GM21619 (cell line): ENCODE data around the gene KRT8.
"Not testable (repeated sequence)": the region's sequence is repeated elsewhere in the genome, so short reads cannot be mapped to it uniquely, and the experiment has no call there.

ENCODE experiments used
- ATAC-seq: cut with Tn5 transposase; IDR thresholded peaks from one replicate; pipeline ENCODE4 v1.9.1; 2021; ENCODE audit not compliant: unreplicated experiment

The KRT8 gene

DNA sequence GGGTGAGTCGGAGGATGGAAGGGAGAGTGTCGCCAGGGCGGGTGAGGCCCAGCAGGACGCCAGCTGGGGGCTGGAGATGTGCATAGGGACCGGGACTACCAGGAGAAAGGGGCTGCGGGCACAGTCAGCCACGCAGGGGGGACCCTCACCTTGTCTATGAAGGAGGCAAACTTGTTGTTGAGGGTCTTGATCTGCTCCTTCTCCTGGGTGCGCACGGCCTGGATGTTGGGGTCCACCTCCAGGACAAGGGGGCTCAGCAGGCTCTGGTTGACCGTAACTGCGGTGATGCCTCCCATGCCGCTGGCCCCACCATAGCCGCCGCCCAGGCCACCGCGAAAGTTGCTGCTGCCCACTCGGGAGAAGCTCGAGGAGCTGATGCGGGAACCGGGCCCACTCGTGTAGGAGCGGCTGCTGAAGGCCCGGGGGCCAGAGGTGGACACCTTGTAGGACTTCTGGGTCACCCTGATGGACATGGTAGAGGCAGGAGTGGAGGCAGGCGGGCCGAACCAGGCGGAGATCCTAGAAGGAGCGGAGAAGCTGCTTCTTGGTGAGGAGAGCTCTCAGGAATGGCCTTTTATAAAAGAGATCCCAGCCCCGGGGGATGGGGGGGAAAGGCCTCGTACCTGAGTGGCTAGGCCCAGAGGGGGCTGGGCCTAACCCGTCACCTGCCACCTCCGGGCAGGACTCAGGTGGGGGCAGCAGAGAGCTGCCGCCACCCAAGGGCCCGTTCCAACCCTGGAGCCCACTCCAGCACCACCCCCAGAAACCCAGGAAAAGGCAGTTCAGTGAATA lies at the start of gene KRT8:
TSS of gene KRT8 (minus strand) at position 568 of the 792 bp plus-strand sequence. CDS start at position 473, 95 bp downstream.
- not testable (repeated sequence) for ATAC-seq

DNA sequence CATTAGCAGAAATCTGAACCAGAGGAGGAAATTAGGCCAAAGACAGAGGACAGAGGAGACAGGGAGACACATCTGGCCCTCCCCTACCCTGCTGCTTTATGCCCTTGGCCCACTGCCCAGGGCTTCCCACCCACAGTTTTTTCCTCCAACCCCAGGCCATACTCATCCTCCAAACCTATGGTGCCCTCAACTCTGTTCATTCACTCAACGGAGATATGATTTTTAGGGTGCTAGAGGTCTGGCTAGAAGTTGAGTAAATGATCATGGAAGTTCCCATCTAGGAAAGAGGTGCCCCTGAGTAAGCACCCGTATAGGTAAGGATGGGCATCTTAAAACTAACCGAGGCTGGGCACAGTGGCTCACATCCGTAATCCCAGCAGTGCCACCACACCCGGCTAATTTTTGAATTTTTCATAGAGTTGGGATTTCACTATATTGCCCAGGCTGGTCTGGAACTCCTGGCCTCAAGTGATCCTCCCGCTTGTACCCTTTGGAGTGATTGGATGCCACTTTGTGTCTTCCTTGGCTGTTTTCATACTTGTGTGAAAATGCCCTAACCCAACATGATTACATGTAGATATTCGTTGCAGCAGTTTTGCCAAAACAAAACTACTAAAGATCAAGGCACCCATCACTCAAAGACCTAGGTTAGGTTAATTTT lies 48.4 kb upstream of the KRT8 start:
- ATAC-seq, result no peak

DNA sequence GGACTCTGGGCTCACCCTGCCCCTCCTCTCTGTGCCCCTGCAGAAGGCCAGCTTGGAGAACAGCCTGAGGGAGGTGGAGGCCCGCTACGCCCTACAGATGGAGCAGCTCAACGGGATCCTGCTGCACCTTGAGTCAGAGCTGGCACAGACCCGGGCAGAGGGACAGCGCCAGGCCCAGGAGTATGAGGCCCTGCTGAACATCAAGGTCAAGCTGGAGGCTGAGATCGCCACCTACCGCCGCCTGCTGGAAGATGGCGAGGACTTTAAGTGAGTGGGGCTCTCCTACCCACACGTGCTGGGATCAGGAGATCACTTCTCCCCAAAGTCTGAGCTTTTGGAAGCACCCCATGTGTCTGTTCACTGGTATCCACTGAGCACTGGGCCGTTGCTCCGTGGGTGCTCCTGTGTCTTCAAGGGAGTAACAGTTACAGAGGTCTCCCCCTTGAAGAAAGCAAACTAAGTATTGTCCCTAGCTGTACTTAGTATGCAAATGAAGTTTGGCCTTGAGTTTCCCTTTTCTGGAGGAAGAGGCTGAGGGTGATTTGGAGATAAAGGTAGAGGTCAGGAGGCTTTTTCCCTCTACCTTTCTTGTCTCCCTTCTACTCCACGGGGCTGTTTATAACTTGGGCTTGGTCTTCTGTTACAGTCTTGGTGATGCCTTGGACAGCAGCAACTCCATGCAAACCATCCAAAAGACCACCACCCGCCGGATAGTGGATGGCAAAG lies 47.4 kb upstream of the KRT8 start:
- no peak for ATAC-seq

DNA sequence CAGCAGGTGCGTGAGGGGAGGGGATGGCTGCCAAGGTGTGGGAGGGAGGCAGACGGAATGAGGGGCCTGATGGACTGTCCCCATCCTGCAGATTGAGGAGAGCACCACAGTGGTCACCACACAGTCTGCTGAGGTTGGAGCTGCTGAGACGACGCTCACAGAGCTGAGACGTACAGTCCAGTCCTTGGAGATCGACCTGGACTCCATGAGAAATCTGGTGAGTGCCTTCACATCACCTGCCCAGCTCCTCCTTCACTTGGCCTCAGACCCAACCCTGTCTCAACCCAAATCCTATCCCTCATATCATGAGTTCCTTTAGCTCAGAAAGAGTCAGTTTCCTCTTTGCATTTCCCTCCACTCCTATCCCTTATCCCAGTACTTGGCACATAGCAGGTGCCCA lies 46.8 kb upstream of the KRT8 start:
- ATAC-seq, result no peak

DNA sequence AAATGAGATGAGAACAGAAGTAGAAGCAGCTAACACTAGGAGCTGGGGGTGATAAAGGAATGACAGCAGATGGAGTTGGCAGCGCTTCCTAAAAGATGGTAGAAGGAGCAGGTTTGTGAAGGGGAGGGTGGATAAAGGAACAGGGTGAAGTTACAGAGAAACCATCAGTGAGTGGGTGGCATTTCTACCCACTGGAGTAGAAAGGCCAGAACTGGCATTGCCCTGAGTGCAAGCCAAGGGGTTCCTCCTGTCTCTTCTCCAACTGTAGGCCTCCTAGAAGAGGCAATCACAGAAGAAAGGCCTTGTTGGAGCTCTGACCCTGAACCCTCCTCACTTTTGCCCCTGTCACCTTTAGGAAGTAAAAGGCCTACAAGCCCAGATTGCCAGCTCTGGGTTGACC lies 46.2 kb upstream of the KRT8 start:
- ATAC-seq, result no peak

DNA sequence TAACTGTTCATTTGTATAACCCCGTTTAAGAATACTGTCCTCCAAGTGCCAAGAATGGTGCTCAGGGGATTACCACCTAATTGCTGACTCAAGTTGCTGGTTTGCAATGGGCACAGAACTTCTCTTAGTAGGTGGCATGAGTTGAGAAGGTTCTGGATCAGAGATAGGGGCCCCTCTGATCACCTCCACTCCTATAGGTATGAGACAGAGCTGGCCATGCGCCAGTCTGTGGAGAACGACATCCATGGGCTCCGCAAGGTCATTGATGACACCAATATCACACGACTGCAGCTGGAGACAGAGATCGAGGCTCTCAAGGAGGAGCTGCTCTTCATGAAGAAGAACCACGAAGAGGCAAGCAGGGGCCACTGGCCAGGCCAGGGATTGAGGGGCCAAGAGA lies 45.7 kb upstream of the KRT8 start:
- ATAC-seq, result no peak

DNA sequence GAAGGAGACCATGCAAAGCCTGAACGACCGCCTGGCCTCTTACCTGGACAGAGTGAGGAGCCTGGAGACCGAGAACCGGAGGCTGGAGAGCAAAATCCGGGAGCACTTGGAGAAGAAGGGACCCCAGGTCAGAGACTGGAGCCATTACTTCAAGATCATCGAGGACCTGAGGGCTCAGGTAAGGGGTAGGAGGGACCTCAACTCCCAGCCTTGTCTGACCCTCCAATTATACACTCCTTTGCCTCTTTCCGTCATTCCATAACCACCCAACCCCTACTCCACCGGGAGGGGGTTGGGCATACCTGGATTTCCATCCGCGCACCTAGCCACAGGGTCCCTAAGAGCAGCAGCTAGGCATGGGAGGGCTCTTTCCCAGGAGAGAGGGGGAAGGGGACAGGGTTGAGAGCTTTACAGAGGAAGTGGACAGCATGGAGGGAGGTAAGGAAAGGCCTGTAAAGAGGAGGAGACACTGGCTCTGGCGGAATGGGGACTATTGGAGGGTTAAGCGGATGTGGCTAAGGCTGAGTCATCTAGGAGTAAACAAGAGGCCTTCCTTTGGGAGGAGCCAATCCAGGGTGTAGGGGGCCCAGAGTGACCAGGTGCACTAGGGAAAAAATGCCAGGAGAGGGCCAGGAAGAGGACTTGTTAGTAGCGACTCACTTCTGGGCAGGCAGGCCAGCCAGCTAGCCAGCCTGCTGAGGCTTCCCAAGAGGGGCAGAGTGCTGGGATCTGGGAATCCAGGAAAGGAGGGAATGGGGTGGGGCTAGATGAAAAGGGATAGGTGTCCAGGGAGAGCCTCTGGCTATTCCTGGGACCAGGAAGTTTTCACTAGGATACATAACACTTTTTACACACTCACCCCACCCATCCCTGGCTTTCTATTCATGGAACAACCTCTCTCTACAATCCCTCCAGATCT lies 44.8 kb upstream of the KRT8 start:
- no peak for ATAC-seq

DNA sequence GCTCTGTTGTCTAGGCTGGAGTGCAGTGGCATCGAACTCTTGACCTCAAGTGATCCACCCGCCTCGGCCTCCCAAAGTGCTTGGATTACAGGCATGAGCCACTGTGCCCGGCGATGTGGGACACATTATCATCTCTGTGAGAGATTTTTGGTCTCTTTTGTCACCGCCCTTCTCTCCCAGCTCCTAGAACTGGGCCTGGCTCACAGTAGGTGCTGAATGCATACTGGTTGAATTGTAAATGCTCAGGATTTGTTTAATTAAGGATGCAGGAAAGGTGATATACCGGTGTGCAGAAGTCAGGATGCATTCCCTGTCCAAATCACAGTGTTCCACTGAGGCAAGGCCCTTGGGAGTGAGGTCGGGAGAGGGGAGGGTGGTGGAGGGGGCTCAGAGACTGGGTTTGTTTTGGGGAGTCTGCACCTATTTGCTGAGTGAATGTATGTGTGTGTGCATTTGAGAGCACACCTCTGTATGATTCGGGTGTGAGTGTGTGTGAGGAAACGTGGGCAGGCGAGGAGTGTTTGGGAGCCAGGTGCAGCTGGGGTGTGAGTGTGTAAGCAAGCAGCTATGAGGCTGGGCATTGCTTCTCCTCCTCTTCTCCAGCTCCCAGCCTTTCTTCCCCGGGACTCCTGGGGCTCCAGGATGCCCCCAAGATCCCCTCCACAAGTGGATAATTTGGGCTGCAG lies 43.0 kb upstream of the KRT8 start:
- no peak for ATAC-seq

DNA sequence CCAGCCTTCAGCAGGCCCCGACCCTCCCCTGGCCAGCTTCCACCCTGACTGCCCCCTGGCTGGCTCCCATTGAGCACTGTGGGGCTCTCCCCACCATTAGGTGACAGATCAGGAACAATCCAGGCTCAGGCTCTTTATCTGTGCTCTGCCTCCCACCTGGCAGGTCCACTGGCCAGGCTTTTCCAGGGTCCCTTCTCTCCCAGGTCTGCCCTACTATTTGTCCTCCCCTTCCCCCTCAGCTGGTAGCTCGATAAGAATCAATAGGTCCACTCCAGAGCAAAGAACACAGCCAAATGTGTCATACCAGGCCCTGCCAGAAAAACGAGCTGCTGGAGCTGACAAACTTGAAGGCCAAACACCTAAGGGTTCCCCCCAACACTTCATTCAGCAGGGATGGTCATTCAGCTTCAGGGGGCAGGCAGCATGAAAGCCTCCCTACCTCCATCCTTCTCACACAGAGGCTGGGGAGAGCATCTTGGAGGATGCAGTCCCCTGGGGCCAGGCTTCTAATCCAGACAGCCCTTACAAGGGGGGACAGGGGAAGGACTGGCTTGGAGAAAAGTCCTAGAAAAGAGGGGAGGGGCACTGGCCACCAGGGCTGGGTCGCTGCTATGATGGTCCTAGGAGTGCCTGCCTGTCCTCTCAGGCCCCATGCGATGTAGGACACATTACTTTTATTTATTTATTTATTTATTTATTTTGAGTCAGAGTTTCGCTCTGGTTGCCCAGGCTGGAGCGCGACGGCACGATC lies 42.1 kb upstream of the KRT8 start:
- ATAC-seq, result no peak

DNA sequence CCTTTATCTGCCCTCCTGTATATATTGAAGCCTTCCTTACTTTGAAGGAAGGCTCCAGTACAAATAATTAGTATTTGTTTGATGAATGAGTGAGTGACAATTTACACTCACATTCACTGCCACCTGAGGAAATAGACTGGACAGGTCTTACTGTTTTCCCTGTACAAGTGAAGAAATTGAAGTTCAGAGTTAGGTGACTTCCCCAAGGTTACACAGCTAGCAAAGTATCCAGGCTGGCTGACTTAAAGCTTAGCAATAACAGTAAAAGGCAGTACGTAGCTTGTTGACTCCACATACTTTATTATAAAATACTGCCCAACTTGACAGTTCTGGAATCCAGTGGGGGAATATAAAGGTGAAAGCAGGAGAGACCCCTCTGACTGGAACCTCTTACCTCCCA lies 41.5 kb upstream of the KRT8 start:
- no peak for ATAC-seq

DNA sequence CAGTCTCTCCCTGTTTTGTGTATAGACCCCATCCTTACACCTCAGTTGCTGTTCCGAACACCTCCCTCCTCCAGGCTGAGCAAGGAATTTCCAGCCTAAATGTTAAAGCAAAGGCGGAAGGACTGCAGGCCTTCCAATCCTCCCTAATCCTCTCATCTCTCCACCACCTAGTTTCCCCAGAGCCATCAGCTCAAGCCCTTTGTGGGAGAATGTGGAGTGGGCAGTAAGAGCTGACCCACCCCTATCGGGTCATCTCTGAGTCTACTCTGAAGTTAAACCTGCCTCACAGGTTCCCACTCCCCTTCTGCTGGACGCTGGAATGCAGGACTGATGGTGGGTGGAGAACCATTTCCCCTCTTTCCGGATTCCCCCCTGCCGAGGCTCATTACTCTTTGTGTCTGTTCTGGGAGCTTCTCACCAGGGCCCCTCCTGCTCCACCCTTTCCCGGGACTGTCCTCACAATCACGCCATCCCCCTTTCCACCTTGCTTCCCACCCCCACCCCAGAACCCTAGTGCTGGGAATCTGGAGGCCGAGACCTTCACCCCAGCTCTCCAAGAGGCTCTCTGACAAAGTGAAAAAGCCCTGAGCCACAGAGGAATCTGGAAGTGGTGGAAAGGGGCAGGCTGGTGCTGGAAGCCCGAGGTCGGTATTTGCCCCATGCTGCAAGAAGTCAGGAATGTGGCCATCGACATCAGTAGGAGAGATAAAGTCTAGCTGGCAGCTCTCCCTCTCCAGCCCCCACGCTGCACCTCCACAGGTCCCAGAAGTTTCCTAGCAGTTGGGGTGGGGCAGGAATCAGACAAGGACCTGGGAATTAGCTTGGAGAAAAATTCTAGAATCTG lies 40.7 kb upstream of the KRT8 start:
- ATAC-seq, result no peak

DNA sequence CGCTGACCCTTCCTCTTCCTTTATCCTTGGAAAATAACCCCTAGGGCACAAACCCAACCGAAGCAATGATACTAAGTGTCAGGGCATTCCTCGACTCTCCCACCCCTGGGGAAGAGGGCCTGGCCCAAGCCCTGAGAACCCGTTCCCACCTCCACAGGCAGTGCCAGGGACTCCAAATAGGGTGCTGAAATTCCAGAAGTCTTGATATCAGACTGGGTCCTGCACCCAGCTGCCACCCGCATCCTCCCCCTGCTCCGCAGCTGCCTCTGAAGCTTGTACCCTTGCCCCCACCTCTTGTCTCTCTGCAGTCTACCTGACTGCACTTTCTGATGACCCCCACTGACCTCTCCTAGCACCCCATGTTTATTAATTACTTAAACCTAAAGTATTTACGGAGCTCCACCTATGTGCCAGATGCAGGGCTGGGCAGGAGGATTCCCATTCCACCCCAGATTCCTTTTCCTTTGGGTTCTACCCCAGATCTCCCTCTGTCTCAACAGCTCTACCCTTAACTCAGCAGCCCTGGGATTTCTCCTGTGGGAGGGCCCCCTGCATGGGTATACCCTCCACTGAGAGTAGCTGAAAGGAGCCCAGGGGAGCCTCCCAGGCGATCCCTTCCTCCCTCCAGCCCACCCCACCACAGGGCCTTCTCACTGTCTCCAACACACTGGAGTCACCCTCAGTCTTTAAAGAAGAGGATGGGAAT lies 40.0 kb upstream of the KRT8 start:
- no peak for ATAC-seq

DNA sequence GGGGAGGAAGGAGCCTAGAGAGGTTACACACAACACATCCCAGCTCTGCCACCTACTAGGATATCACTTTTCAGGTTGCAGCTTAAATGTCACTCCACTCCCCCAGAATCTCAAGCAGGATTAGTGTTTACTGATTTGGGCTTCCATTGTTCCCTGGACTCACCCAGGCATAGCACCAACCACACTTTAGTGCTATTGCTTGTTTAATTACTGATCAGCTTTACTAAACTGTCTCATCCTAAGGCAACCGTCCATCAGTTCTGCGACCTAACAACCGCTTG lies 38.0 kb upstream of the KRT8 start:
- ATAC-seq, result no peak

DNA sequence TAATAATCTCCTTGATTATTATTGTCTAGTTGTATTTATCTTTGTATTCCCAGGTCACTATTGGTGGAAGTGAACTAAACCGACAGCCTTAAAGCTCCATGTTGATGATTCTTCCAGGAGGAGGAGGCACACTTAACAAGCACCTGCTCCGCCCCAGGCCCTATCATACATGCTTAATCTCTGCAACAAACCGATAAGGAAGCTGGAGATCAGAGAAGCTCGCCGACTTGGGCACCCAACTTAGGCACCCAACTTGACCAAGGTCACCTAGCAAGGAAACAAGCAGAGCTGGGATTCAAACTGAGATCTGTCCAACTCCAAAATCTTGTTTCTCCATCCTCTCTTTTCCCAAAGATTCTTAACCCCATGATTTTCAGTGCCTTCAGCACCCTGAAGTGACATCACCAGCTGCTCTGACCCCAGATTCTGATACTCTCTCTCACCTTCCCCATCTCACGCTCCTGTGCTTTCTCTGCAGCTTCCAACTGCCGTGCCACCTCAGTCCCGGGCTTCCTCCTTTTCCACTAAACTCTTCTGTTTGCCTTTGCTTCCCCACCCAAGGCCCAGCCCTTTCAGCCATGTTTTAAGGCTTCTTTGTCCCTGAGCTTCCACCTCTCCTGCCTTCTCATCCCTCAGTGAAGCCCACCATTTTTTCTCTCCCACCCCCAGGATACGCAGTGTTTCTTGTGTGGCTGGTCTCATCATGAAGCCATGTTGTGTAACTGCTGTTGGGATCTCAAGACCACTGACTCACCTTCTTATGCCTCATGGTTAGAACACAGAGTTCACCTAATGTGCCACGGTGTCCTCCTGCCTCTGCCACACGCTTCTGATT lies 37.4 kb upstream of the KRT8 start:
- ATAC-seq, result no peak

DNA sequence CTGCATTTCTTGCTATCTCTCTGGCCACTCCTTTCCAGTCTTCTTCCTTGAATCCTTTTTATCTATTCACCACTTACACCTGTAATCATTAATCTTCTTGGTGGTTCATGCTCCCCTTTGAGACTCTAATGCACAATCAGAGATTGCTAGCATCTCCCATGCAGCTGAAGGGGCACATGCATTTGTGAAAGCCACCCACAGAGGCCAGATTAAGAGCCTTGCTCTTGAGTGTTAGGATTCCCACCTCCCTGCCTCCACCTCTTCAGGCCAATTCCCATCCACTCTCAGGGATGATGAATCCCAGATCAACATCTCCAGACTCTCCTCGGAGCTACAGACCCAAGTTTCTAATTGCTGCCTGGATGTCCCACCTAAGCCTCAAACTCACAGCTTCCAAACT lies 24.7 kb upstream of the KRT8 start:
- no peak for ATAC-seq

DNA sequence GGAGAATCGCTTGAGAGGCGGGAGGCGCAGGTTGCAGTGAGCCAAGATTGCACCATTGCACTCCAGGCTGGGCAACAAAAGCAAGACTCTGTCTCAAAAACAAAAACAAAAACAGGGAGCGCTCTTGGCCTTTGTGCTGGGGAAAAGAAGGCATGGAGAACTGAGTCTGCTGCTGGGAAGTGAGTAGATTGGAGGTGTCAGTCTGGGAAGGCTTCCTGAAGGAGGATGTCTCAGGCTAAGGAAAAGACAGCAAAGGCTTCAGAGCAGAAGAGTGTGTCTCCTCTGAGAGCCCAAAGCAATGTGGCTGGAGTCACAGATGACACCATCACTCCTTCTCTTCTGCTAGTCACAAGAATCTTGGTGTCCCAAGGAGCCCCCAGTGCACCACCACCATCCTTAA lies 23.1 kb upstream of the KRT8 start:
- ATAC-seq, result no peak

DNA sequence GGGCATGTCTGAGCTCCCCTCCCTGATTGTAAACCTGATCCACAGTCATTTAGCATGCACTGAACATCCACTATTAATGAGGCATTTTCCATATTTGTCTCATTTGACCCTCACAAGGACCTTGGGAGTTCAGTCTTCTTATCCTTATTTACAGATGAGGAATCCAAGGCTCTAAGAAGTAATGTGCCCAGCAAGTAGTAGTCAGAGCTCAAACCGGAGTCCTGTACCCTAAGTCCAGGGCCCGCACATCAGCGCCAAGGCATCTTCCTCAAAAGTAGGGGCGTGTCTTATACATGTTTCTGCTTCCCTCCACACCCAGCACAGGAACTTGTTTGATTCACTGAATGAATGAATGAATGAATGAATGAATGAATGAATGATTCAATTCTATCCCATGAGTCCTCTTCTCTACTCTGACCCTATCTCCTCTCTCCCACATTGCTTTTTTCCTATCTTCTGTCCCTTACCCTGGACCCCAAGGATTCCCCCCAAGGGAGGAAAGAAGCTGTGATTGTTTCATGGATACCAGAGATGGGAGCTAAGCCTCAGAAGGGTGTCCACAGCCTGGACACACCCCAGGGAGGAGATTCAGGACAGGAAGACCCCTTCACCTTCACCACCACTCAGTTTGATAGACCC lies 21.8 kb upstream of the KRT8 start:
- ATAC-seq, result no peak
